K562 (cell line): ENCODE results near the gene LRRC71. TPM values are rescaled to one million over a fixed set of nuclear protein-coding genes. Genes with fewer than 3 reads are reported as not detected.
A peak's percentile ranks its signal among the peaks of the same experiment; 100 is the strongest.

Experiments used
- ARID1B ChIP-seq: fragments of 450-650 bp; IDR thresholded peaks from 2 replicates; pipeline ENCODE4 v1.6.1; 2016; ENCODE audit warnings: antibody characterized with exemption, mild to moderate bottlenecking, inconsistent platforms
- BHLHE40 ChIP-seq: IDR thresholded peaks from 2 replicates; pipeline ENCODE4 v1.6.1; 2011; ENCODE audit warnings: low read length, improper control_type of control experiment
- L3MBTL2 ChIP-seq: fragments of 450-650 bp; IDR thresholded peaks from 2 replicates; pipeline ENCODE4 v1.6.1; 2016; ENCODE audit warnings: mild to moderate bottlenecking, moderate library complexity
- OTX1 ChIP-seq: fragments of 450-650 bp; formaldehyde crosslinking; IDR thresholded peaks from 2 replicates; pipeline ENCODE4 v1.4.0; 2022; ENCODE audit warnings: mild to moderate bottlenecking
- SMARCA4 ChIP-seq: fragments of 450-650 bp; IDR thresholded peaks from 2 replicates; pipeline ENCODE4 v1.6.1; 2016
- TCF3 ChIP-seq: sonication (generic); formaldehyde crosslinking; IDR thresholded peaks from 2 replicates; pipeline ENCODE4 v1.4.0; 2020; ENCODE audit warnings: mild to moderate bottlenecking, missing genetic modification reagents
- ZNF444 ChIP-seq: fragments of 250-450 bp; sonication (Bioruptor Pico); IDR thresholded peaks from 2 replicates; pipeline ENCODE4 v1.4.0; 2020; ENCODE audit warnings: mild to moderate bottlenecking, moderate library complexity
- ZNF668 ChIP-seq: fragments of 250-450 bp; sonication (Bioruptor Pico); IDR thresholded peaks from 2 replicates; pipeline ENCODE4 v1.8.0; 2022; ENCODE audit warnings: mild to moderate bottlenecking, inconsistent platforms
- polyA plus RNA-seq, 8 experiments: library from polyadenylated mRNA; depleted of rRNA in 4 of 8; stranded (reverse) in 5 of 8; unstranded in 3 of 8; fragments of >200 nt; fragmentation: Nextera tagmentation in 2 of 8; fragmentation: Illumina TruSeq in 1 of 8; extraction: Ambion mirVana in 2 of 8; extraction: Trizol in 1 of 8; gene quantifications; 2 replicates each; pipeline versions ENCODE4 v1.2.1 to v1.2.3, GENCODE V29; 2011 to 2014; ENCODE audit warnings: inconsistent platforms in 1 of 8, missing spikeins in 1 of 8
- total RNA-seq, 7 experiments: library from RNA; depleted of rRNA in 6 of 7; stranded (reverse); fragments of >200 nt in 6 of 7; fragmentation: Illumina TruSeq in 2 of 7; extraction: Trizol in 2 of 7; gene quantifications; 2 replicates each; pipeline versions ENCODE4 v1.2.1 to v1.2.3, GENCODE V29; 2011 to 2021; ENCODE audit warnings: low replicate concordance in 1 of 7
- TF ChIP-seq, protein P1 (sequence below), 2 experiments: fragments of 150-350 bp in 1 of 2; IDR thresholded peaks; 2 replicates each; pipeline ENCODE4 v1.6.1; 2012 to 2016; ENCODE audit warnings: low read depth in 2 of 2, low read length in 2 of 2, mild to moderate bottlenecking in 1 of 2, moderate library complexity in 1 of 2
- TF ChIP-seq, protein P2 (sequence below), 2 experiments: fragments of 450-650 bp; IDR thresholded peaks; 2 replicates each; pipeline ENCODE4 v1.6.1; 2016; ENCODE audit warnings: mild to moderate bottlenecking in 2 of 2, borderline replicate concordance in 1 of 2, low read depth in 1 of 2, moderate library complexity in 1 of 2
- TF ChIP-seq, protein P3 (sequence below), 2 experiments: fragments of 450-650 bp; IDR thresholded peaks; 2 replicates each; pipeline ENCODE4 v1.6.1; 2016
- TF ChIP-seq, protein P4 (sequence below): sonication (generic); formaldehyde crosslinking; IDR thresholded peaks from 2 replicates; pipeline ENCODE4 v1.8.0; 2022; ENCODE audit warnings: missing genetic modification reagents, mild to moderate bottlenecking, moderate library complexity, borderline replicate concordance

The LRRC71 gene
- total and polyA plus RNA-seq, 9 of the 15 experiments (the other 6 are each of a cell fraction or from before 2014, with no cell fraction given) = 0.06 to 1.2 (median 0.51) TPM; not detected in 1

DNA sequence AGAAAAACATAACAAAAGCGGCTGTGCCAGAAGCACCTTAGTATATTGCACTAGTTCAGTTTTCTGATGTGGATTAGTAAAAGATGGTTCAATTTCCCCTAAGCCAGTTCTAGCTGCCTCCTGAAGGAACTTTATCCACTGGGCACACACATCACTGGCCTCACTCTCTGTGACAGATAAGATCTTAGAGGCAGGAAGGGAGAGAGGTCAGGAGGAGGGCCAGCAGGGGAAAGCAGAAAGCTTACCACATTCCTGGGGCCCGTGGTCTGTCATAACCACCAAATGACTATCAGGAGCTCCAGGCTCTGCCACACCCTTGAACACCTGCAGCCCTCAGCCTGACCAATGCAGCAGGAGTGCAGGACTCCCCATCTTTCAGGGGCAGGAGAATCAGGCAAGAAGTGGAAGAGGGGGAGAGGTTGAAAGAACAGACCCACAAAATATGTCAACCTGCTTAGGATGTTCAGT, 37.8 kb downstream of the LRRC71 start (continued):
- TF ChIP-seq, protein P1, sequence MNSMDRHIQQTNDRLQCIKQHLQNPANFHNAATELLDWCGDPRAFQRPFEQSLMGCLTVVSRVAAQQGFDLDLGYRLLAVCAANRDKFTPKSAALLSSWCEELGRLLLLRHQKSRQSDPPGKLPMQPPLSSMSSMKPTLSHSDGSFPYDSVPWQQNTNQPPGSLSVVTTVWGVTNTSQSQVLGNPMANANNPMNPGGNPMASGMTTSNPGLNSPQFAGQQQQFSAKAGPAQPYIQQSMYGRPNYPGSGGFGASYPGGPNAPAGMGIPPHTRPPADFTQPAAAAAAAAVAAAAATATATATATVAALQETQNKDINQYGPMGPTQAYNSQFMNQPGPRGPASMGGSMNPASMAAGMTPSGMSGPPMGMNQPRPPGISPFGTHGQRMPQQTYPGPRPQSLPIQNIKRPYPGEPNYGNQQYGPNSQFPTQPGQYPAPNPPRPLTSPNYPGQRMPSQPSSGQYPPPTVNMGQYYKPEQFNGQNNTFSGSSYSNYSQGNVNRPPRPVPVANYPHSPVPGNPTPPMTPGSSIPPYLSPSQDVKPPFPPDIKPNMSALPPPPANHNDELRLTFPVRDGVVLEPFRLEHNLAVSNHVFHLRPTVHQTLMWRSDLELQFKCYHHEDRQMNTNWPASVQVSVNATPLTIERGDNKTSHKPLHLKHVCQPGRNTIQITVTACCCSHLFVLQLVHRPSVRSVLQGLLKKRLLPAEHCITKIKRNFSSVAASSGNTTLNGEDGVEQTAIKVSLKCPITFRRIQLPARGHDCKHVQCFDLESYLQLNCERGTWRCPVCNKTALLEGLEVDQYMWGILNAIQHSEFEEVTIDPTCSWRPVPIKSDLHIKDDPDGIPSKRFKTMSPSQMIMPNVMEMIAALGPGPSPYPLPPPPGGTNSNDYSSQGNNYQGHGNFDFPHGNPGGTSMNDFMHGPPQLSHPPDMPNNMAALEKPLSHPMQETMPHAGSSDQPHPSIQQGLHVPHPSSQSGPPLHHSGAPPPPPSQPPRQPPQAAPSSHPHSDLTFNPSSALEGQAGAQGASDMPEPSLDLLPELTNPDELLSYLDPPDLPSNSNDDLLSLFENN (IDR thresholded peaks at IDR 0.05; ENCODE audit: low read depth in 2 of 2, low read length in 2 of 2) = peak in 1 of 2 experiments; percentile 88; a peak in 2 of 4 replicates
- TF ChIP-seq TCF3 (peak; percentile 99), ZNF668 (CRISPR knock-in tag) (no peak), ARID1B (peak; percentile 98), SMARCA4 (peak; percentile 96), BHLHE40 (peak; percentile 65), OTX1 (CRISPR knock-in tag) (0 out of 2 replicates have a peak, but pooled peaks have one; percentile 71), L3MBTL2 (peak; percentile 26; the same call in 1 of the 2 replicates), ZNF444 (CRISPR knock-in tag) (0 out of 2 replicates have a peak, but pooled peaks have one; percentile 25)
- TF ChIP-seq, protein P2, sequence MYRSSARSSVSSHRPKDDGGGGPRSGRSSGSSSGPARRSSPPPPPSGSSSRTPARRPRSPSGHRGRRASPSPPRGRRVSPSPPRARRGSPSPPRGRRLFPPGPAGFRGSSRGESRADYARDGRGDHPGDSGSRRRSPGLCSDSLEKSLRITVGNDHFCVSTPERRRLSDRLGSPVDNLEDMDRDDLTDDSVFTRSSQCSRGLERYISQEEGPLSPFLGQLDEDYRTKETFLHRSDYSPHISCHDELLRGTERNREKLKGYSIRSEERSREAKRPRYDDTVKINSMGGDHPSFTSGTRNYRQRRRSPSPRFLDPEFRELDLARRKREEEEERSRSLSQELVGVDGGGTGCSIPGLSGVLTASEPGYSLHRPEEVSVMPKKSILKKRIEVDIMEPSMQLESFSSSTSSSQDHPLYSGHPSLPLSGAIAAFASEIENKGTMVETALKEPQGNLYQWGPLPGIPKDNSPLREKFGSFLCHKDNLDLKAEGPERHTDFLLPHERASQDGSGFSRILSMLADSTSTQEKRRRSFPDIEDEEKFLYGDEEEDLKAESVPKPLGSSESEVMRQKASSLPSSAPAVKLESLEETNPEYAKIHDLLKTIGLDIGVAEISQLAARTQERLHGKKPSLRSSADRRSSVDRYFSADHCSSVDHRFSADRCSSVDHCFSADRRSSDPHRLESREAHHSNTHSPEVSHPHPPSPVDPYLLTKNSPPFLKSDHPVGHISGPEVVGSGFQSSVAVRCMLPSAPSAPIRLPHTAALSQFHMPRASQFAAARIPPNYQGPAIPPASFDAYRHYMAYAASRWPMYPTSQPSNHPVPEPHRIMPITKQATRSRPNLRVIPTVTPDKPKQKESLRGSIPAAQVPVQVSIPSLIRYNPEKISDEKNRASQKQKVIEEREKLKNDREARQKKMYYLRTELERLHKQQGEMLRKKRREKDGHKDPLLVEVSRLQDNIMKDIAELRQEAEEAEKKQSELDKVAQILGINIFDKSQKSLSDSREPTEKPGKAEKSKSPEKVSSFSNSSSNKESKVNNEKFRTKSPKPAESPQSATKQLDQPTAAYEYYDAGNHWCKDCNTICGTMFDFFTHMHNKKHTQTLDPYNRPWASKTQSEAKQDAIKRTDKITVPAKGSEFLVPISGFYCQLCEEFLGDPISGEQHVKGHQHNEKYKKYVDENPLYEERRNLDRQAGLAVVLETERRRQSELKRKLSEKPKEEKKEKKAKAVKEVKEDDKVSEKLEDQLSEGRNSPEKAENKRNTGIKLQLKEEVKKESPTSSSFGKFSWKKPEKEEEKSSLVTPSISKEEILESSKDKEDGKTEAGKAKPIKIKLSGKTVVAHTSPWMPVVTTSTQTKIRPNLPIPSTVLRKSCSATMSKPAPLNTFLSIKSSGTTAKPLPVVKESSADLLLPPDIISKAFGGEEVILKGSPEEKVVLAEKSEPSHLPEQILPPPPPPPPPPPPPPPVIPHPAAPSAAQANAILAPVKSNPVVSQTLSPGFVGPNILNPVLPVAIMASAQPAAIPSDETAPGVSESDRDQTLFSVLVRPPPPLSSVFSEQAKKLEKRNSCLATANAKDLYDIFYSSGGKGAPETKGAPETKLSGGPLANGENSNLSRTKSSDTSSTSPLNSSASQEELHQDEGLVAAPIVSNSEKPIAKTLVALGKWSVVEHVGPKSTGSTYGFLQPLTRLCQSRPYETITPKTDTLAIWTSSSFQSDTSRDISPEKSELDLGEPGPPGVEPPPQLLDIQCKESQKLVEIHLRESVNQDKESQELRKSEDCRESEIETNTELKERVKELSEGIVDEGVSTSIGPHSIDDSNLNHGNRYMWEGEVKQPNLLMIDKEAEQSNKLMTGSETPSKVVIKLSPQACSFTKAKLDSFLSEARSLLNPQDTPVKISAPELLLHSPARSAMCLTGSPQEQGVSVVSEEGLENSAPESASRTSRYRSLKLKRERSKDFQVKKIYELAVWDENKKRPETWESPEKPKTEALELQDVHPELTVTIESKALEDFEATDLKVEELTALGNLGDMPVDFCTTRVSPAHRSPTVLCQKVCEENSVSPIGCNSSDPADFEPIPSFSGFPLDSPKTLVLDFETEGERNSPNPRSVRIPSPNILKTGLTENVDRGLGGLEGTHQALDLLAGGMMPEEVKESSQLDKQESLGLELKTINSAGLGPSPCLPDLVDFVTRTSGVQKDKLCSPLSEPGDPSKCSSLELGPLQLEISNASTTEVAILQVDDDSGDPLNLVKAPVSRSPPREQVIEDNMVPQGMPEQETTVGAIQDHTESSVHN (IDR thresholded peaks at IDR 0.05; ENCODE audit: borderline replicate concordance in 1 of 2, low read depth in 1 of 2) = peak in 1 of 2 experiments; percentile 49; a peak in 1 of 4 replicates
- TF ChIP-seq, protein P3, sequence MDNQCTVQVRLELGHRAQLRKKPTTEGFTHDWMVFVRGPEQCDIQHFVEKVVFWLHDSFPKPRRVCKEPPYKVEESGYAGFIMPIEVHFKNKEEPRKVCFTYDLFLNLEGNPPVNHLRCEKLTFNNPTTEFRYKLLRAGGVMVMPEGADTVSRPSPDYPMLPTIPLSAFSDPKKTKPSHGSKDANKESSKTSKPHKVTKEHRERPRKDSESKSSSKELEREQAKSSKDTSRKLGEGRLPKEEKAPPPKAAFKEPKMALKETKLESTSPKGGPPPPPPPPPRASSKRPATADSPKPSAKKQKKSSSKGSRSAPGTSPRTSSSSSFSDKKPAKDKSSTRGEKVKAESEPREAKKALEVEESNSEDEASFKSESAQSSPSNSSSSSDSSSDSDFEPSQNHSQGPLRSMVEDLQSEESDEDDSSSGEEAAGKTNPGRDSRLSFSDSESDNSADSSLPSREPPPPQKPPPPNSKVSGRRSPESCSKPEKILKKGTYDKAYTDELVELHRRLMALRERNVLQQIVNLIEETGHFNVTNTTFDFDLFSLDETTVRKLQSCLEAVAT (IDR thresholded peaks at IDR 0.05) = peak in 1 of 2 experiments; percentile 96; a peak in 2 of 4 replicates
- TF ChIP-seq, protein P4, sequence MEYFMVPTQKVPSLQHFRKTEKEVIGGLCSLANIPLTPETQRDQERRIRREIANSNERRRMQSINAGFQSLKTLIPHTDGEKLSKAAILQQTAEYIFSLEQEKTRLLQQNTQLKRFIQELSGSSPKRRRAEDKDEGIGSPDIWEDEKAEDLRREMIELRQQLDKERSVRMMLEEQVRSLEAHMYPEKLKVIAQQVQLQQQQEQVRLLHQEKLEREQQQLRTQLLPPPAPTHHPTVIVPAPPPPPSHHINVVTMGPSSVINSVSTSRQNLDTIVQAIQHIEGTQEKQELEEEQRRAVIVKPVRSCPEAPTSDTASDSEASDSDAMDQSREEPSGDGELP (CRISPR knock-in tag) = peak; percentile 84
